NB4 (cell line): ENCODE results near the gene MALRD1.
A peak's percentile ranks its signal among the peaks of the same experiment; 100 is the strongest.

Source experiments
- DNase-seq: peaks from one replicate; pipeline ENCODE4 v3.0.0; 2010; ENCODE audit warnings: low read depth
- H3K4me3 ChIP-seq: one replicate; pipeline ENCODE4 v1.5.1; 2011; ENCODE audit warnings: mild to moderate bottlenecking, low read depth, low read length, moderate library complexity
- MYC ChIP-seq: IDR thresholded peaks from 2 replicates; pipeline ENCODE4 v1.6.1; 2011; ENCODE audit warnings: low read depth, low read length
- POLR2A ChIP-seq: IDR thresholded peaks from 2 replicates; pipeline ENCODE4 v1.6.1; 2011; ENCODE audit warnings: mild to moderate bottlenecking; ENCODE audit not compliant: insufficient read length; ENCODE audit errors: extremely low read depth
- TF ChIP-seq, protein P1 (sequence below): IDR thresholded peaks from one replicate; pipeline ENCODE4 v1.5.1; 2012; ENCODE audit warnings: low read depth, low read length
- TF ChIP-seq, protein P2 (sequence below): IDR thresholded peaks from 2 replicates; pipeline ENCODE4 v1.6.1; 2011; ENCODE audit warnings: low read depth, low read length

Gene MALRD1

DNA sequence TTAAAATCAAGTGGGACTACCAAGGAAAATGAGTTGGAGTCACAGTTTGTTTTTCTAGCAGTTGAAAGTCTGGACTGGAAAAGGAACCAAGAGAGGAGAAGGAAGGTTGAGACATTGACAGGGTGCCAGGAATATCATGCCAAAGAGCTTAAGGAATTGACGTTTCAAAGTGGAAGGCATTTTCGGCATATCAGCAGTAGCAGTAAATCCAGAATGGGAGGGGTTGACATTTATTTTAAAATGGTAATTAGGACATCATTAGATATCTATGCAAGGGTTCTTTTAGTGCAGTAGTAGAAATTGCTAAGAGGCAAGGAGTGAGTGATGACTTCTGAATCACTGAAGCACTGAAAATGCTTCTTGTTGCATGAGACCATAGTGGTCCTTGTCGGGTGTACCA lies 431.8 kb downstream of the MALRD1 start:
- H3K4me3 ChIP-seq: no peak overlapping the region
- no peak for DNase-seq
- TF ChIP-seq, protein P1, sequence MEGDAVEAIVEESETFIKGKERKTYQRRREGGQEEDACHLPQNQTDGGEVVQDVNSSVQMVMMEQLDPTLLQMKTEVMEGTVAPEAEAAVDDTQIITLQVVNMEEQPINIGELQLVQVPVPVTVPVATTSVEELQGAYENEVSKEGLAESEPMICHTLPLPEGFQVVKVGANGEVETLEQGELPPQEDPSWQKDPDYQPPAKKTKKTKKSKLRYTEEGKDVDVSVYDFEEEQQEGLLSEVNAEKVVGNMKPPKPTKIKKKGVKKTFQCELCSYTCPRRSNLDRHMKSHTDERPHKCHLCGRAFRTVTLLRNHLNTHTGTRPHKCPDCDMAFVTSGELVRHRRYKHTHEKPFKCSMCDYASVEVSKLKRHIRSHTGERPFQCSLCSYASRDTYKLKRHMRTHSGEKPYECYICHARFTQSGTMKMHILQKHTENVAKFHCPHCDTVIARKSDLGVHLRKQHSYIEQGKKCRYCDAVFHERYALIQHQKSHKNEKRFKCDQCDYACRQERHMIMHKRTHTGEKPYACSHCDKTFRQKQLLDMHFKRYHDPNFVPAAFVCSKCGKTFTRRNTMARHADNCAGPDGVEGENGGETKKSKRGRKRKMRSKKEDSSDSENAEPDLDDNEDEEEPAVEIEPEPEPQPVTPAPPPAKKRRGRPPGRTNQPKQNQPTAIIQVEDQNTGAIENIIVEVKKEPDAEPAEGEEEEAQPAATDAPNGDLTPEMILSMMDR: no peak
- TF ChIP-seq, protein P2, sequence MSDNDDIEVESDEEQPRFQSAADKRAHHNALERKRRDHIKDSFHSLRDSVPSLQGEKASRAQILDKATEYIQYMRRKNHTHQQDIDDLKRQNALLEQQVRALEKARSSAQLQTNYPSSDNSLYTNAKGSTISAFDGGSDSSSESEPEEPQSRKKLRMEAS: no peak
- no peak for TF ChIP-seq MYC
- no peak for TF ChIP-seq POLR2A

DNA sequence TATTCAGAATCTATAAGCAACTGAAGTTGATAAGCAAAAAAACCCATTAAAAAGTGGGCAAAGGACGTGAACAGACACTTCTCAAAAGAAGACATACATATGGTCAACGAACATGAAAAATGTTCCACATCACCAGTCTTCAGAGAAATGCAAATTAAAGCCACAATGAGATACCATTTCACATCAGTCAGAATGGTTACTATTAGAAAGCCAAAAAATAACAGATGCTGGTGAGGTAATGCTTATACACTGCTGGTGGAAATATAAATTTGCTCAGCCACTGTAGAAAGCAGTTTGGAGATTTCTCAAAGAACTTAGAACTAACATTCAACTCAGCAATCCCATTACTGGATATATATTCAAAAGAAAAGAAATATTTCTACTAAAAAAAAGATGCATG lies 434.8 kb downstream of the MALRD1 start:
- TF ChIP-seq, protein P1: no peak
- TF ChIP-seq MYC (no peak), POLR2A (no peak)
- TF ChIP-seq, protein P2: no peak
- no peak overlapping the region for H3K4me3 ChIP-seq
- DNase-seq: no peak

DNA sequence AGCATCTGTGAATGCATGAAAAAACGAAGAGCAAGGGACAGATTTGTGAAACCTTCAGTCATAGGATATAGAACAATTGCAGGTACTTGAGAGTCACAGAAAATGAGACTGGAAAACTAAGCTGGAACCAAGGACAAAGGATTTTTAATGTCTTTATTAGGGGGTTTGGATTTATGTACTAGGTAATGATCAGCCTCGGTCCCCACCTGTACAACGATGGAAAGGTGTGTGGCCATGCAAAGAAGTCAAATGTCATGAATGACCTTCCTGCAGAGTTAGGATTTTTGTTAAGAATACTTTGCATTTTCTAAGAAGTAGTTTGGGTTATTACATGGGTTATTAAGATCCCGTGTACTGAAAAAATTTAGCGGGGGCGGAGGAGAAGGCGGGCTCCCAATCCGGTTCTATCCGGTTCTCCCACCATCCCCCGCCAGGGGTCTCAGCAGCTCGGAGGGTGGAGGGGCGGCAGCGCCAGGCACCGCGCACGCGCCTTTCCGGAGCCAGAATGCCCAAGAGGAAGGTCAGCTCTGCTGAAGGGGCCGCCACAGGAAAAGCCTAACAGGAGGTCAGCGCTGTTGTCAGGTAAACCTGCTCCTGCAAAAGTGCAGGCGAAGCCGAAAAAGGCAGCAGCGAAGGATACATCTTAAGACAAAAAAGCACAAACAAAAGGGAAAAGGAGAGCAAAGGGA lies 440.1 kb downstream of the MALRD1 start:
- TF ChIP-seq POLR2A: no peak
- TF ChIP-seq, protein P2: no peak
- TF ChIP-seq MYC: no peak
- TF ChIP-seq, protein P1: no peak
- H3K4me3 ChIP-seq: no peak overlapping the region
- DNase-seq: no peak

DNA sequence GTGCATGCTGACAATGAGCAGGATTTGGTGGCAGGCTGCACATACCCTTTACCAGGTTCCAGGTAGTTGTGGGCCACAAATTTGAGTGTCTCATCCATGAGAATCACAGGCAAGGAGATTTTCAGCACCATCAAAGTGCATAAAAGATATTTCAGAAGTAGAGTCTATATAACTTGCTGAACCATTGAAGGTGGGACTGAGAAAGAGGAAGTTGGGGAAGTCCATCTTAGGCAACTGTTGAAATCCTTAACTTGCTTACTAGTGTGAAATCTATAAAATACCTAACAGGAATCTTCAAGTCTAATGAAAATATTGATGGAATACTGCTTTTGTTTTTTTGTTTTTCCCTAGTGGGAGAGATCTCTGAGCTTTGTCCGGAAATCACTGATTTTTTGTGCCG lies 442.6 kb downstream of the MALRD1 start:
- no peak overlapping the region for H3K4me3 ChIP-seq
- TF ChIP-seq MYC (no peak), POLR2A (no peak)
- TF ChIP-seq, protein P1: no peak
- TF ChIP-seq, protein P2: no peak
- DNase-seq: peak; percentile 9

DNA sequence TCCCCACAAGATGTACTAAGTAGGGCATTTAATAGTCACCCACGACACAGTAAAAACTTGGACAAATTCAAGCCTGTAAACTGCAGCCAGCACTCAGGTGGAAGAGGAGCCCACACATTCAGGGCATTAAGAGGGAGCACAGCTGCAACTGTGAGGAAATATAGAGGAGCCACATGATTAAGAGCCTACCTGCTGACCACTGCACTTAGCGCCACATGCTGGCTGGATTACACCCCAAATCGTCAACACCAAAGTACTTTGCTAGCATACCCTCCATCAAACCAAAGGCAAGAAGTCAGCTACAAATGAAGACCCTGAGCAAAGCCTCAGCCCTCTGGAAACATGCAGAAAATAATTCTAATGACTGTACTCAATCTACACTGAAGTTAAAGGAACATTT lies 445.3 kb downstream of the MALRD1 start:
- no peak for DNase-seq
- H3K4me3 ChIP-seq: no peak overlapping the region
- TF ChIP-seq, protein P2: no peak
- TF ChIP-seq, protein P1: no peak
- TF ChIP-seq POLR2A (no peak), MYC (no peak)
